T-helper 2 cell treated with Interferon-gamma antibody and Interleukin-4, amounts not matched to agents 5 μg/mL and 100 μg/mL, for 36 hours (primary cell): Measurements from ENCODE around the gene KLHL29.
"Not testable (repeated sequence)": the region's sequence is repeated elsewhere in the genome, so short reads cannot be mapped to it uniquely, and the experiment has no call there.

Source experiments
- DNase-seq: peaks from one replicate; pipeline ENCODE4 v3.0.0; 2021; ENCODE audit warnings: low spot score
- H3K27ac Mint-ChIP-seq: one replicate; pipeline ENCODE4 v1.8.0; 2021; ENCODE audit warnings: mild to moderate bottlenecking, mixed read lengths
- H3K27me3 Mint-ChIP-seq: one replicate; pipeline ENCODE4 v1.8.0; 2021; ENCODE audit warnings: low read depth, mixed read lengths
- H3K36me3 Mint-ChIP-seq: one replicate; pipeline ENCODE4 v1.8.0; 2021; ENCODE audit warnings: low read depth, mixed read lengths
- H3K4me1 Mint-ChIP-seq: one replicate; pipeline ENCODE4 v1.8.0; 2021; ENCODE audit warnings: low read depth, mixed read lengths
- H3K4me3 Mint-ChIP-seq: one replicate; pipeline ENCODE4 v1.8.0; 2022; ENCODE audit warnings: mild to moderate bottlenecking, moderate library complexity, mixed read lengths
- H3K9me3 Mint-ChIP-seq: one replicate; pipeline ENCODE4 v1.8.0; 2021; ENCODE audit warnings: mixed read lengths

The KLHL29 gene

DNA sequence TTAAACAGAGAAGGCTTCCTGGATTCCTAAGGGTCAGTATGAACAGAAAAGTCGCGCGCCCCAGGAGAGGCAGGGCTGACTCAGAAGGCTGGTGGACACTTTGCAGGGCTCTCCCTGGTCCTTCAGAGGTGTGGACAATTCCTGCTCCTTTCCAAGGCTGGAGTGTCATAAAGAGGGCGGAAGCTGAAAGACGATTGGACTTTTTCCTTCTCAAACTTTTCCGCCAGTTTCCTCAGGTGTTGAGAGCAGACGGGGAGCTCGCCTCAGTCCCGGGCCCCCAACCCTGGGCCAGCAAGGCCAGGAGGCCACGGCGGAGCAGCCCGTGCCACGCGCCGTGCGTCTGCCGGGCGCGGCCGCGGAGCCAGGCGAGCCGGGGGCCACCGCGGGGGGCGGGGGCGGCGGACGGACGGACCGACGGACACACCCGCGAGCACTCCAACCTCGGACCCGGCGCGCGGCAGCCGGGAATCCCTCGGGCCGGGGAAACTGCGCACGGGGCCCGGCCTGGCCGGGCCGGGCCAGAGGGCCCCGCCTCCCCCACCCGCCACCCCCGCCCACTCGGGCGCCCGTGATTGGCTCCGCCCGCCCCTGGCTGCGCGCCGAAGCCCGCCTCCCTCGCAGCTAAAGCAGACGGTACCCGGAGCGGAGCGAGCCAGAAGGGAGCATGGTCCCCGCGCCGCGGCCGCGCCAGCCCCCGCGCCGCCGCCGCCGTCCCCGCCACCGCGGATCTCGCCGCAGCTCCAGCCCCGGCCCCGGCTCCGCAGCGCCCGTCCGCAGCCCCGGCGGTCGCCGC is at the start of gene KLHL29:
TSS of gene KLHL29 (plus strand) at position 629 of the 793 bp plus-strand sequence. CDS start 177,018 bp downstream, outside the sequence.
- peak; percentile 59 for DNase-seq
- peak within 1 kb of the TSS; percentile 78 for H3K4me3 Mint-ChIP-seq
- H3K27me3 Mint-ChIP-seq, result peaks cover 74% of the 10 kb centered on the region
- peaks cover 26% of the 10 kb centered on the region for H3K4me1 Mint-ChIP-seq
- no peaks in the 10 kb centered on the region for H3K9me3 Mint-ChIP-seq
- H3K27ac Mint-ChIP-seq, result no peak within 1 kb of the TSS
- no peaks in the 10 kb centered on the region for H3K36me3 Mint-ChIP-seq

- Mint-ChIP-seq H3K27ac (no peak overlapping the region), H3K27me3 (peaks cover 2% of the 10 kb centered on the region), H3K9me3 (no peaks in the 10 kb centered on the region), H3K4me3 (no peak overlapping the region), H3K4me1 (no peaks in the 10 kb centered on the region), H3K36me3 (no peaks in the 10 kb centered on the region)
- no peak for DNase-seq
Observed at GRCh38 chr2:23335550-23335949, 49.4 kb upstream of the KLHL29 start.

- Mint-ChIP-seq H3K4me1 (peaks cover 3% of the 10 kb centered on the region), H3K27ac (no peak overlapping the region), H3K4me3 (no peak overlapping the region), H3K9me3 (no peaks in the 10 kb centered on the region), H3K27me3 (peaks cover 13% of the 10 kb centered on the region), H3K36me3 (no peaks in the 10 kb centered on the region)
- no peak for DNase-seq
Observed at GRCh38 chr2:23342075-23342474, 42.9 kb upstream of the KLHL29 start.

DNA sequence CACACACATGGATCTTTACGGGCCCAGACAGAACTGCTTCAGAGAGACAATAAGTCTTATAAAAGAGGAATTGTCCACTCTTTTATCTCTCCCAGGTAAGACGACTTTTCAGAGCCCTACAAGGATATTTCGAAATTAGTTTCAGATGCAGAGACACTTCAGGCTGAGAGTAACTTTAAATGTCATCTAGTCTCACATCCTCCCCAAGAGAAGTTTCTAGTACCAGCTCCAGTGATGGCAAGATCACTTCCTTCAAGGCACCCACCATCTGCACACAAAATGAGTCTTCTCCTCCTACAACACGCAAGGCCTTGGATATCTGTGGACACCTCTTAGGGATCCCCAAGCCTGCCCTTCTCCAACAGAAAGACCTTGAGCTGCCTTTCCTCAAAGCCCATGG is 39.0 kb upstream of the KLHL29 start:
- H3K4me1 Mint-ChIP-seq, result peaks cover 3% of the 10 kb centered on the region
- H3K9me3 Mint-ChIP-seq, result no peaks in the 10 kb centered on the region
- no peak overlapping the region for H3K27ac Mint-ChIP-seq
- H3K27me3 Mint-ChIP-seq, result peaks cover 13% of the 10 kb centered on the region
- no peak for DNase-seq
- no peak overlapping the region for H3K4me3 Mint-ChIP-seq
- H3K36me3 Mint-ChIP-seq, result no peaks in the 10 kb centered on the region

GRCh38 chr2:23346781-23347180 is 38.2 kb upstream of the KLHL29 start:
- Mint-ChIP-seq H3K4me1 (peaks cover 3% of the 10 kb centered on the region), H3K27me3 (peaks cover 13% of the 10 kb centered on the region), H3K36me3 (no peaks in the 10 kb centered on the region), H3K4me3 (no peak overlapping the region), H3K27ac (no peak overlapping the region), H3K9me3 (no peaks in the 10 kb centered on the region)
- DNase-seq, result no peak

DNA sequence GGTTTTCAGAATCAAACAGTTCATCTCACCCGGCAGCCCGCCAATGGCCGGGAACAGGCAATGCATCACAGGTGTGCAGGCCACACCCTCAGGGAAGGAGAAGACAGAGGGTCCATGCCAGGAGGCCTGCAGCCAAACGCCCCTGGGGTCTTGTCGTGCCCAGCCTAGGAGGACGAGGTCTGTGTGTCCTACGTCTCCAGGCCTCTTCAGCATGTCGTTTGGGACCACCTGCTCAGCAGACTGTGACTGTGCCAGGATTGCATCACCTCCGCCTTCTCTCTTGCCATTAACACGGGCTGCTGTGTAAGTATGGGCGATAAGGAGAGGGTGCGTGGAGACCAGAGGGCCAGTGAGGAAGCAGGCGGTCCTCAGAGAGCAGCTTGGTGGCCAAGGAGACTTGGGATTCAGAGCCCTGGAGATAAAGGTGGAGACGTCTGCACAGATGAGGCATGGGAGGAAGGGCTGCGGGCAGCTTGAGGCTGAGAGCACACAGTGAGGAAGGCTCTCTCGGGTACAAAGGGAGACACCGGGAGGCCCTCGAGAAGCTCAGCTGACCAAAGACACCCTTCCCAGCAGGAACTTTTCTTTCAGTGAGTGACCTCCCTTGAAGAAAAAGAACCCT is 37.4 kb upstream of the KLHL29 start:
- no peaks in the 10 kb centered on the region for H3K9me3 Mint-ChIP-seq
- H3K27me3 Mint-ChIP-seq, result peaks cover 11% of the 10 kb centered on the region
- H3K4me1 Mint-ChIP-seq, result peaks cover 3% of the 10 kb centered on the region
- H3K27ac Mint-ChIP-seq, result no peak overlapping the region
- H3K4me3 Mint-ChIP-seq, result no peak overlapping the region
- H3K36me3 Mint-ChIP-seq, result no peaks in the 10 kb centered on the region
- no peak for DNase-seq

- peaks cover 11% of the 10 kb centered on the region for H3K27me3 Mint-ChIP-seq
- not testable (repeated sequence) for DNase-seq, H3K9me3 Mint-ChIP-seq, H3K27ac Mint-ChIP-seq, H3K4me1 Mint-ChIP-seq, H3K36me3 Mint-ChIP-seq, H3K4me3 Mint-ChIP-seq
Observed at GRCh38 chr2:23348093-23348481, 36.9 kb upstream of the KLHL29 start.

GRCh38 chr2:23349508-23349907 is 35.5 kb upstream of the KLHL29 start:
- DNase-seq, result no peak
- Mint-ChIP-seq H3K4me3 (no peak overlapping the region), H3K27me3 (peaks cover 18% of the 10 kb centered on the region), H3K36me3 (no peaks in the 10 kb centered on the region), H3K27ac (no peak overlapping the region), H3K4me1 (peaks cover 3% of the 10 kb centered on the region), H3K9me3 (no peaks in the 10 kb centered on the region)

DNA sequence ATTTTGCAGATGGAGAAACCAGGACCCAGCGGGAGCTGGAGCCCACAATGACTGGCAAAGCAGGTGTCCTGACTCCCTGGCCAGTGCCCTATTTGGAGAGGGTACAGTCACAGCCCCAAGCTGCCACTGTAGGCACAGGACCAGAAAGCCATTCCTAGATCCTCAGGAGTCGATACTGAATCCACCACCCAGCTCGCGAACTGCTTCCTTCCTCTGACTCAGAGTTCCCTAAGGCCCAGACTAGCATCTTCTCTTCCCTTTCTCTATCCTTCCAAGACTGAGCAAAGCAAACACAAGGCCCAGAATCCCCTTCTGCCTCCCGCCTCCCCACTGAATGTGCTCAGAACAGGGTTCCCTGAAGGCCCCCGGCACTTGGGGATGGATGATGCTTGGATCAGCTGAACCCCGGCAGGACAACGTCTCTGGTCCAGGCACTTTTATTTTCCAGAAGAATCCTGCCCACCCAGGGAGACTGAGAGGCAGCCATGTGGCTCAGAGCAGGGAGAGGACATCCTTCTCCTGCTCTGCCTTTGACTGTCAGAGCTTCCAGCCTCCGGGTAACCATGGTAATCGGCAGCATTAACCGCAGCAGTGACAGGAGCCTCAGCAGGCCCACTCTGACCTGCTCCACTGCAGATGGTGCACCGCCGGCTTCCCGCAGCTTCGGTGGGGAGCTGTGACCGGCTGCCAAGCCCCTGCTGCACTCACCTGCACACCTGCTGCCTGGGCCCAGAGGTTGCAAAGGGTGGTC is 34.8 kb upstream of the KLHL29 start:
- H3K4me3 Mint-ChIP-seq, result no peak overlapping the region
- no peak overlapping the region for H3K27ac Mint-ChIP-seq
- H3K9me3 Mint-ChIP-seq, result no peaks in the 10 kb centered on the region
- peaks cover 3% of the 10 kb centered on the region for H3K4me1 Mint-ChIP-seq
- peaks cover 15% of the 10 kb centered on the region for H3K27me3 Mint-ChIP-seq
- no peaks in the 10 kb centered on the region for H3K36me3 Mint-ChIP-seq
- no peak for DNase-seq

DNA sequence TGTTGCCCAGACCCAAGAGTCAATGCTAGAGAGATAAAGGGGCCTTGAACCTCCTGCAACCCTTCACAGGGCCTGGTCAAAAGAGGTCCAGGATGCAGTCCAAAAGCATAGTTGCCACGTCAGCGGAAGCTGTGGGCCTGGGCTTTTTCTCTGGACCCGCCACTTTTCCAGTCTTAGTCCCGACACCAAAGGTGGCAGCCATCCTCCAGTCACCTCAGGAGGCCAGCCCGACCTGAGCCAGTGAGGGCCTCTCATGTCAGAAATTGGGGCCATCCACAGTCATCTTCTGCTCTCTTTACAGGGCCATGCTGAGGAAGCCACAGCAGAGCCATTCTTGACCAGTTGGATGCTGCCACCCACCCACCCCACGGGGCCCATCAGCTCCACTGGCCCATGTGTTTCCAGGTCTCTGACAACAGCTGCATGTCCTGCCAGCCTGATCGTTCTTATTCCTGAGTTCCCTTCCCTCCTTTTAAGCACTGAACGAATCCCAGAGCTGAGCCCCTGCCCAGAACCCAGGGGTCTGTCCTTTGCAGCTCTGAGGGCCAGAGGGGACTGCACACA is 34.1 kb upstream of the KLHL29 start:
- no peak overlapping the region for H3K4me3 Mint-ChIP-seq

GRCh38 chr2:23351388-23352141 is 33.4 kb upstream of the KLHL29 start:
- Mint-ChIP-seq H3K36me3 (no peaks in the 10 kb centered on the region), H3K27me3 (peaks cover 14% of the 10 kb centered on the region), H3K27ac (no peak overlapping the region), H3K9me3 (no peaks in the 10 kb centered on the region), H3K4me1 (no peaks in the 10 kb centered on the region), H3K4me3 (no peak overlapping the region)
- peak; percentile 39 for DNase-seq

More for the DNA sequence above, 34.1 kb upstream of the KLHL29 start:
- Mint-ChIP-seq H3K27ac (no peak overlapping the region), H3K4me1 (peaks cover 3% of the 10 kb centered on the region), H3K27me3 (peaks cover 12% of the 10 kb centered on the region), H3K9me3 (no peaks in the 10 kb centered on the region), H3K36me3 (no peaks in the 10 kb centered on the region)
- no peak for DNase-seq

DNA sequence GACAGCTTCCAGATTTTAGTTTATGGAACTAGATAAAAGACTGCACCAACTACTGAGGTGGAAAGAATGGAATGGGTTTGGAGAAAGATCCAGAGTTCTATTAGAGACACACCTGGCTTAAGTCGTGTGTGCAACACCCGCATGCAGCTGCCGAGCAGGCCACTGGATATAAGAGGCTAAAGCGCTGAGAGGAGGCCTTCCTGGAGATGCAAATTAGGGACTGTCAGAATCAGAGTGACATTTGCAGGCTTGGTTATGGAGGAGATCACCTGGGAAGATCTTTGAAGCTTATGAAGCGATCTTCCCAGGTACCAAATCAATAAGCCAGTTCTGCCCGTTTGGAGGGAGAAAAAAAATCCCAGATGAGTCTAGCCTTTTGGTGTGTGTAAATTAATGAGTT is 30.4 kb upstream of the KLHL29 start:
- Mint-ChIP-seq H3K4me1 (no peaks in the 10 kb centered on the region), H3K27ac (no peak overlapping the region), H3K4me3 (no peak overlapping the region), H3K36me3 (no peaks in the 10 kb centered on the region), H3K9me3 (no peaks in the 10 kb centered on the region), H3K27me3 (peaks cover 15% of the 10 kb centered on the region)
- no peak for DNase-seq

GRCh38 chr2:23355001-23355400 is 30.0 kb upstream of the KLHL29 start:
- no peak for DNase-seq
- Mint-ChIP-seq H3K36me3 (no peaks in the 10 kb centered on the region), H3K27me3 (peaks cover 15% of the 10 kb centered on the region), H3K4me1 (no peaks in the 10 kb centered on the region), H3K4me3 (no peak overlapping the region), H3K9me3 (no peaks in the 10 kb centered on the region), H3K27ac (no peak overlapping the region)
